Measurements from ENCODE around the gene SLC25A34.

- TF ChIP-seq CTCF (IDR thresholded peaks at IDR 0.05; ENCODE audit: insufficient read depth, low read depth, low read length) = no peak
- no peak for TF ChIP-seq EZH2 (IDR thresholded peaks at IDR 0.05; ENCODE audit: insufficient read depth, low read length)
These were observed 21.7 kb downstream of the SLC25A34 start for GRCh38 chr1:15757575-15758342.

Data from astrocyte (in vitro differentiated cells and primary cell).